Ureter (tissue), 1 donor: ENCODE data around the gene R3HCC1L. TPM values are rescaled to one million over a fixed set of nuclear protein-coding genes. Genes with fewer than 3 reads are reported as not detected.

Source experiments
- DNase-seq: peaks from one replicate; pipeline ENCODE4 v3.0.0-alpha.2; 2020; ENCODE audit warnings: low spot score
- total RNA-seq: library from RNA; stranded (reverse); gene quantifications from one replicate; pipeline ENCODE4 v1.2.4, GENCODE V29; 2023
- donor health status: DM: yes; HTN: yes; CAD: no.

Gene R3HCC1L
- total RNA-seq, 1 donor from 2014 or later: 21.0 TPM

DNA sequence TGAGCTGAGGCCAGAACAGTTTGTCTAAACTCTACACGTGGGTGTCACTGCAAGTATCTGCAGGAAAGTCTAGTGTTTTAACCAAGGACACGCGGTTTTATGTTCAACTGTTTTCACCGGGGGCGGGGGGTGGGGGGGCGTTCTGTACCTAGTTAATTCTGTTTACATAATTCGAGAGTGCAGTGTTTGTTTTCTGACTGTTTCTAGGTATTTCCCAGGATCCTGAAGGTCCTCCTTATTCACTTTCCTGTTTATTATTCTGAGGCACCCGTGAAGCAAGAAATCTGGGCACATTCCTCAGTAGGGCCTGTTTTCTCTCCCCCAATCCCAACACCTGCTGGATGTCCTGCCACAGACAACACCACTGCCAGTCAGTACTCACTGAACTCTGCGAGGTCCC, 125.9 kb downstream of the R3HCC1L start:
- no peak for DNase-seq

DNA sequence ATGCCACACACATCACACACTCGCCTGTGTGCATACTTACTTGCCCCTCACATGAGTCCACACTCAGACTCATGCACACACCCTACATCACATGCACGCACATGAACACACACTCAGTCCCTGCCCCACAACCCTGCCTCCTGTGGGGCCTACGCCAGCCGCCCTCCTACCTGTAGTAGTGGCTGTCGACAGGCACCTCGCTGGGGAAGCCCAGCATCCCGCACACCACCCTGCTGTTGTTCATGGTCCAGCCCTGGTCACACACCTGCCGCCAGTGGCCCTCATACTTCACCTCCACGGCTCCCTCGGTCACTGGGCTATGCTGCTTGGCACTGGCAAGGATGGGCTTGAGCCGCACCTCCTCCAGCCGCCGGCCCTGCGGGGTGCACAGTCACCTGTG, 126.3 kb downstream of the R3HCC1L start:
- no peak for DNase-seq

DNA sequence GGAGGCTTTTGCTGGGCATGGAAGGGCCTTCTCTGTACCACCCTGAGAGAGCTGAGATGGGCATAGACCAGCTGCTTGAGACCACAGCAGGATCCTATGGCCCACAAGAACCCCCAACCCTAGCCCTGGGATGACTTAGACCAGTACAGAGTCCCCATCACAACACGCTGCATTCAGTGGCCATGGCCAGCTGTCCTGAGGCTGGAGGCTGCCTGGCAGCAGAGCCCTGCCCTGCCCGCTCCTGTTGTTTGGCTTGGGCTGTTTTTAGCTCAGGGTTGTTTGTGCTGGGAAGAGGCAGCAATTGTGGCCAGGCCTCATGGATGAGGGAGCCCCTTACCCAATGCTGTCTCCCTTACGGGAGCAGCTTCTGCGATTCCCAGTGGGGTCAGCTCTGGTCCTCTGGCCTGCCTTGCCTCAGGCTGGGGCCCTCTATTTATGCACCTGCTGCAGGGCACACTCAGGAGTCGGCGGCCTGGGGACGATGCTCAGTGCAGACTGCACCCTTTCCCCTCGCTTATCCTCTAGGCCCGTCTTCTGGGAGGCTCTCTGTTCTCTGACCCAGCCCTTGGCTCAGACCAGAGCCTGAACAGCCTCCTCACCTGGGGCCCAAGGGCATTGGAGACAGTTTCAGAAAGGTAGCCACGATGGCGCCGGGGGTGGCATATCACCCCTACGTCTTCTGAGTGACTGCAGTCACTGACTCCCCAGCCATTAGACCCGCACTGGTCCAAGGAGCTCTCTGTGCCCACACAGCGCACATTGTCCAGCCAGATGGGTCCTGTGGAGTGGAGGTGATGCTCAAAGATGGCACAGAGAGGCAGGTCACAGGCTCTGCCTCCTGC, 127.2 kb downstream of the R3HCC1L start:
- no peak for DNase-seq

DNA sequence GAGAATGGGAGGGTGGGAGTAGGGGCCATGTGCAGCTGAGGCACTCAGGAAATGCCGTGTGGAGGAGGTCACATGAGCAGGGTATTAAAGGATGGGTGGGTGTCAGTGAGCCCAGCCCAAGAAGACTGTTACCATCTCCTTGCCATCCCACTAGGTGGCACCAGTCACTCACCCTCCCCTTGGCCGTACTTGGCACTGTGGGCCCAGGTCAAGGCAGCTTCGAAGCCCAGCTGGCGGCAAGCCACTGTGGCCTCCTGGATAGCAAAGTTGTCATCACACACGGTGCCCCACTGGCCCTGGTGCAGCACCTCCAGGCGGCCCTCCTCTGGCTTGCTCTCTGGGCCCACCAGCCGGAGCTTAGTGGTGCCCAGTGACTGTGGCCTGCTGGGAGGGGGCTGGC, 128.1 kb downstream of the R3HCC1L start:
- peak; percentile 44 for DNase-seq

DNA sequence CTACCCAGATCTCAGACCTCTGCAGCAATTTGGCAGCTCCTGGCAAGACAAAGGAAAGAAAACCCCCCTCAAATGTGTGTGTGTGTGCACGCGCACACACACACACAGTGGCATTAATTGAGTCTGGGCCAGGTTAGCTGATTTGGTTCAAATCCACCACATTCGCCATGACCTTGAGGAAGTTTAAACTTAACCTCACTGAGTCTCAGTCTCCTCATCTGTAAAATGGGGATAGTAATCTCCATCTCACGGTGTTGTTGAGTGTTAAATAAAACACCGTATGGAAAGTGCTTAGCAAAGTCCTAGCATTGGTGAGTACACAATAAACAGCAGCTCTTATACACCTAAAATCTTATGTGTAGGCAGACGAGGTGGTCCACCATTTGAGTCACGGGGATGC, 128.6 kb downstream of the R3HCC1L start:
- DNase-seq: no peak

DNA sequence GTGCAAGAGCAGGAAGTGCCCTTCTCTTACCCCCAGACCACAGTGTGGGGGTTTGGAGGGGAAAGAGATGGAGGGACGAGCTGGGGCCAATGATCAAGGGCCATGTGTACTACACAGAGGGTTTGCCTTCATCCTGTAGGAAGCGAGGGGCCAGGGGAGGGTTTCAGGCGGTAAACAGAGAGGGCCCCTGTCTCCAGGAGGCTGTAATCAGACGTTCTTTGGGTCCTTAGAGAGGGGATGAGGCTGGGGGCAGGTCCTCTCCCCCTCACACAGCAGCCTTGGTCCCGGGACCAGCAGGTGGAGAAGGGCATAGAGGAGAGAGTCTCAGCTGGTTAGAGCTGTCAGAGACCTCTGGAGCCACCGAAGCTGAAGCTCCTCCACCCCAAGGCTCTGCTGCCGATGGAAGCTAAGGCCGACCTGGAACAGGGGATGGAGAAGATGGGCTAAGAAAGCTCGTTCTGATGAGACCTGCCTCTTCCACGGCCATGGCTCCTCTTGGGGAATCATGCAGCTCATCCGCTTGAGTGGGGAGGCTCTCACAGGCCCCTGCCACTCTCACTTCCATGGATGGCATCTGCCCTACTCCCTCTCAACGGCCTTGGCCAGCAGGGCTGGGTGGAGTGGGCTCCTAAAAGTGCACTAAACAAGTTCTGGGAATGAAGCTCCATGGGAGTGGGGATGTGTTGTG, 130.1 kb downstream of the R3HCC1L start:
- no peak for DNase-seq

DNA sequence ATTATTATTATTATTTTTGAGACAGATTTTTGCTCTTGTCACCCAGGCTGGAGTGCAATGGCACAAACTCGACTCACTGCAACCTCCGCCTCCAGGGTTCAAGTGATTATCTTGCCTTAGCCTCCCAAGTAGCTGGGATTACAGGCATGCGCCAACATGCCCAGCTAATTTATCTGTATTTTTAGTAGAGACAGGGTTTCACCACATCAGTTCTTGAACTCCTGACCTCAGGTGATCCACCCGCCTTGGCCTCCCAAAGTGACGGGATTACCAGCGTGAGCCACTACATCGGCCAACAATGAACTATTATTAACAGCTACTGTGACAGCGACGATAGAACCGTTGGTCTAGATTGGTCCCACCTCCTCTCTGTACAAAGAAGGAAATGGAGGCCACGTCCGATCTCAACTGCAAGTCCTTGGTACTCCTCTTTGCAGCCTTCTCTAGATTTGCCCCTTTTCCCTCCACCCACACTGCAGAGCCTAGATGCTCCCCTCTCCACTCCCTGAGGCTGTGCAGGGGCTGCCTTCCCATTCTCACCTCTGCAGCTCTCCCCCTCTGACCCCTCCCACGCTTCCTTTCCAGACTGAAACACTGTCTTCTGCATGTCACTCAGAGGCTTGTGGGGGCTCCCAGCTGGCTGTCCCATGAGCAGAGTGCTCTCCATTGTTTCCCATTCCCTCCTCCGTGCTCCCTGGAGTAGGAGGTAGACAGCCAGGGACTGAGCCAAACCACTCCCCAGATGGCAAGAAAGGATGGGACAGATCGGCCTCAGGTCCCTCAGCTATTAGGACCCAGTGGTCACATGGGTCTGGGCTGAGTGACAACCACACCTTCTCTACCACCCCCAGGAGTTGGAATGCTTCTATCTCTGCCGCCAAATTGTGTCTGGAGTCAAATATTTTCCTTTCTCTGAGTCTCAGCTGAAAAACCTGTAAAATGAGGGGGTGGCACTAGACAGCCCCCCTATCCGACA, 131.2 kb downstream of the R3HCC1L start:
- no peak for DNase-seq

DNA sequence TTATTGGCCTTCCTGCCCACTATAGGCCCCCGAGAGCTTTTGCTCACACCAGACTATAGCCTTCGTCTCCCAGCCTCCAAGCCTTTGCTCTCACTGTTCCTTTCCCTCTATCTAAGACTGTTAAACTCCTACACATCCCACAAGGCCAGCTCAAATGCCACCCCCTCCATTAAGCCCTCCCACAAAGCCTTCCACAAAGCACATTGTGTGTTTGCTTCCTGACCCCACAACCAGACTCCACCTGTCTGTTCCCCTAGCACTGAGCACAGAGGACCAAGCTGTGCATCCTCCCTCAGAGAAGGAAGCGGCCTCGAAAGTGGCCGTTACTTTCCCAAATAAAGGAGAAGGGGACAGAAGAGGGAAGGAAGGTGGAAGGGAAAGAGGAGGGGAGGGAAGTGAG, 132.2 kb downstream of the R3HCC1L start:
- DNase-seq: no peak

DNA sequence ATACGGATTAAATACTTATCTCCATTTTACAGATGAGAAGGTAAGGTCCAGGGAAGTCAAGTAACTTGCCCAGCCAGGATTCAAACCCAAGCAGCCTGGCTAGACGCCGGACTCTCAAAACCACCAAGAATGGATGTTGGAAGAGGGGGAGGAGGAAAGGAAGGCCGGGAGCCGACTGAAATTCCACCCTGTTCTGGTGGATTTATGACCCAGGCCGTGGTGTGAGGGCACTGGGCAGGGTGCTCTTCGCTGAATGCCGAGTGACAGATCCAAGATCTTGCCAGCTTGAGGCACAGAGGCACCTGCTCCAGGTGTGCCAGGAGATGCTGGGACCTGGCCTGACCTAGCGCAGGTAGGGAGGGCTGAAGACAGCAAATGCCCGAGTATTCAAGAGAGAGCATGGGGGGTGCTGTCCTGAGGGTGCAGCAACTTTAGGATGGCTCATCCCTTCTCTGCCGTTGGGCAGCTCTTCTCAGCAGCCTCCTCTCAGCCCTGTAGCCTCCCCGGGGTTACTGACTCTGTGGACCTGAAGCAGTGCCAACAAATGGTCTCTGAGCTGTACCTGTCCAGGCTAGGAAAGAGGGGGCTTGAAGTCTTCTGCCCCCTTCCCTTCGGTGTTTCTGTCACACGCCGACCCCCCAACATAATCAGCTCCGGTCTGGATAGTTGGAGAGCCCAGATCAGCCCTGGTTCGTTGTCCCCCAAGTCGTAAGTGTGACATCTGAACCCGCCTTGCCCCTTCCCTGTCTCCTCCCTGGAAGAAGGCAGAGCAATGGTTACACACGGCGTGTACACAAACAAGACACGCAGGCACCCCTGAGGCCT, 132.8 kb downstream of the R3HCC1L start:
- no peak for DNase-seq

DNA sequence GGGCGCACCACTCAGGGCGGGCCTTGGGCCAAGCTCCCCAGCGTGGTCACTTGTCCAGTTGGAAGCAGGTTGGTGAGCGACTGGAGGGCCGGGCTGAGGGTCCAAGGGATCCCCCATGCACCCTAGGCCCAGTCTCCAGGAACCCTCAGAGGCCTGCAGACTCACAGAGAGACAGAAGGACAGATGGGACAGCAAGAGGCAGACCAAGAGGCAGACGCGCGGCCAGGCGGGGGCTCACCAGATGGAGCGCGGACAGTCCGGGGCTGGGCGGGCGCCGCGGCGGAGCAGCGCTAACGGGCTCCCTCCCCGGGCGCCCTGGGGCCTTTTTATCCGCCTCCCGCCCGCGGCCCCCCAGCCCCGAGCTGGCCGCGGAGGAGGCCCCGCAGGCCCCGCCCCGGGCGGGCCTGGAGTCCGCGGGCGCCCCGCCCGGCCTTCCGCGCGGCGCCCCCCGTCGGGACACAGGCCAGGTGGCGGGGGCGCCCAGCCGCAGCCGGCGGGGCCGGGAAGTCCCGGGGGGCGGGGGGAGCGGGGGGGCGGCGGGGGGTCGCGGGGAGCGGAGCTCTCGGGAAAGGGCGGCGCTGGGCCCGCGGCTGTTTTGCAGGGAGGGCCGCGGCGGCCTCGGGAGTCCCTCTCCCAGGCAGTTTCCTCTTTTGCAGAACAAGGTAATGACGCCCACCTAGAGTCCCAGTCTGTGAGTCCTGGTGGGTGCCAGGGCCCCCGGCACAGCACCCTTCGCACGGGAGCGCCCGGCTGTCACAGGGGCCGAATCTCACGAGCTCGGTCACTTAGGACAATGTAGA, 133.6 kb downstream of the R3HCC1L start, which contains the start of gene LOXL4:
LOXL4 (minus strand) TSS at position 301 of the 800 bp plus-strand sequence. CDS start 5,175 bp downstream, outside the sequence.
- no peak for DNase-seq

DNA sequence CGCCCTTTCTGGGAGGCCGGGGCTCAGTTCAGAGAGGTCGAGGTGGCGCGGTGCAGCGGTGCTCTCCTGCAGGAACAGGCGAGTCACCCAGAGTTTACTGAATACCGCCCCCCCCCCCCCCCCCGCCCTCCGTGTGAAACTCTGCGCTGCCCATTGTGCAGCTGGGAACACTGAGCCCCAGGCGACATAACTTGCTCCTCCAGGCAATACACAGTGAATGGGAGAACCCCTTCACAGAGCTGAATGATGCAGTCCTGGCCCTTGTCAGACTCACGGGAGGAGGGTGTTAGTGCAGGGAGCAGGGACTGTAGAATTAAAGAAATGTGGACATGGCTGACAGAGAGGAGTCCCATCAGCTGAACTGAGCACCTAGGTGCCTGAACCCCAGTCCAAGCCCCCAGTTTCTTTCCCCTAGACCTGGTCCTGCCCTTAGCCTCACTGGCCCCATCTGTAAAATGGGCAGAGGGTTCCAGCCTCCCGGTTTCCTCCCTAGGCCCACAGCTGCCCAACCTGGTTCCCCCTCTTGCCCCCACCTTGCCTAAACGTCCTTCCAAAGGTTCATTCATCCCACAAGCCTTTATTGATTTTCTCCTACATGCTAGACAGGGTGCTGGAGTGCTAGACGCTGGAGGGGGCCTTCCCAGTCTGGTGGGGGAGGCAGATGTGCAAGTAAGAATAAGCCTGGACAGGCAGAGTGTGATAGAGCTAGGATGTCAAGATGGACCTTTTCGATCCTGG, 134.4 kb downstream of the R3HCC1L start:
- no peak for DNase-seq

DNA sequence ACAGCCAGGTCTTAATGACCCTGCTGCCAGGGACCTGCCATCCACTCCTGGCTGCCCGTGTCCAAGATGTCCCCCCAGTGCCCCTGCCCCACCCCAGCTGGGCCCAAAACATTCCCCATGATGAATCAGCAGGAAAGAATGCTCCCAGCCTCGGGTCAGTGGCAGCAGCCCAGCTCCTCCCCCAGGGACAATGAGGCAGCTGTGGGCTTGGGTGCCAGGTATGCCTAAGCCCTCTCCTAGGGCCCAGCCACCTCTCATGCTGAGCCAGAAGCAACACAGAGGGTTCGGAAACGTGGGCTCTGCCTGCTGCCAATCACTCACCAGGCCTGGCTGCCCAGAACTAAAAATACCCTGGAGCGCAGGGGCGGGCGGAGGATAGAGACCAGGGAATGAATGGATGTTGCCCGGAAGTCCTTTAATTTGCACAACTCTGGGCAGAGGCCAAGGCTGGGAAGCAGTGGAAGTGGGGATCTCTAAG, 135.0 kb downstream of the R3HCC1L start:
- DNase-seq: peak; percentile 84

DNA sequence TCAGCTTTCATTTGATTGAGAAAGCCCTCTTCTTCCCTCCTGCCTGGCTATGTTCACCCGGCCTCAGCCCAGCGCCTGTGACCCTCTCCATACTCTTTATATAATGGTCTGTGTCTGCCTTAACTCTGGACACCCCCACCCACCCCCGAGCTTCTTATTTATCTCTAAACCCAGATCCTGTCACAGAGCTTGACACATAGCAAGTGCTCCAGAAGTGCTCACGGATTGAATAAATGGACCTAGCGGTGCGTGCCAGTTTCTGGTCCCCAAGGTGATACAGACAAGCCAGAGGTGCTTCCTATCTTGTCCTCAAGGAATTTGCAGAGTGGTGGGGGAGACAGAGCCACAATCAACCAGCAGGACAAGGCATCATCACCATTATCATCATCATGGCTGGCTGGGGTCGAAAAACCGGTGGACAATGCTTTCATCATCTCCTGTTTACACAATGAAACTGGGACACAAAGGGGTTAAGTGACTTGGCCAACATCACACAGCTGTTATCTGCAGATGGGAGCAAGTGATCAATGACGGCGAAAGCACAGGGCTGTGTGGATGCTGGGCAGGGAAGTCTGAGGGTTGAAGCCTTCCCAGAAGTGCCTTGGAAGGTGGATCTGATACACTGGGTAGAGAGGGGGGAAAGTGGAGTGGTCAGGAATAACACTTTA, 135.8 kb downstream of the R3HCC1L start:
- no peak for DNase-seq

DNA sequence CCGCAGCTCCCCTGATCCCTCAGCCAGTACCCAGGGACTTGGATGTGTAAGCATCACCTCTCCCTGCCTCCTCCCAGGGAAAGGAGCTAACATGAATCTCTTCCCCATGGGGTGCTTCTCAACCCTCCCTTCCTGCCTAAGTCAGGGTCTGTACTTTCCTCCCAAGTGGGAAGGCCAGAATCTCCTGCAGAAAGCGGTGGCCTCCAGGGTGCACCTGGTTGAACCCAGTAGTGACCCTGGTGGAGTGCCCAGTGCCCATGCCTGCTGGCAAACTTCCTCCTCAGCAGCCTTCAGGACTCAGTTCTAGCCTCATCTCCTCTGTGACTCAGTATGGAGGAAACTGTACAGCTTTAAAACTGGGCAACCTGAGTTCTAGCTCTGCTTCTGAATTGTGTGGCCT, 136.3 kb downstream of the R3HCC1L start:
- no peak for DNase-seq

DNA sequence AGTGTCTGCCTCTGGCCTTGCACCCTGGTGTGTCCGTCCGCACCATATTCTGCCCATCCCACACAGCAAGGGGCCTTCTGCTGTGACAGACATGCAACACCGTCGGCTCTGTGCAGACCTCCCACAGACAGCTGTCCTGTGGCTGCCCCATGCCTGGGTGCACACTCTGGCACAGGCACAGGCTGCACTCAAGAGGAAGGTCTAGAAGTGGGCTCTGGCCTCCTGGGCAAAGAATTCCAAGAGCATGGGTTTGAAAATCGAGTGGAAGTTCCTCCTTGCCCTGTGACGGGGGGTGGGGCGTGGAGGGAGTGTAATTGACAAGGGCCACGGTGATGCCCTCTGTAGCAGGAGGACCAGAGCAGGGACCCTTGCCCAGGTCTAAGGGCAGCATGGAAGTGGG, 137.8 kb downstream of the R3HCC1L start:
- no peak for DNase-seq

DNA sequence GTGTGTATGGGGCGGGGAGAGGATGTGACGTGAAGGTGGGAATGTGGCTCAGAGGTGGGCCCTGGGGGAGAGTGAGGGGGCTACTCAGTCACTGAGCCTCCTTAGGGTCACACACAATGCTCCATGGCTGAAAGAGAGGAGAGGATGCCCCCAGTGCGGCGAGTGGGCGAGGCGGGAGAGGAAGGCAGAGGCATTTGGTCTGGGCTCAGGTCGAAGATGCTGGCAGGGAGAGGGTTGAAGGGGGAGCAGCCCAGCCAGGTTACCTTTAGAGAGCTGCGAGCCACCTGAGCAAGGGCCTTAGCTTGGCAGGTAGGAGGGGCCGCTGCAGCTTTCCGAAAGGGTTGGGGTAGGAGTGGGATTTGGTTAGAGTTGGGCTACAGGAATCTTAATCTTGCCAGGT, 138.2 kb downstream of the R3HCC1L start:
- DNase-seq: no peak

DNA sequence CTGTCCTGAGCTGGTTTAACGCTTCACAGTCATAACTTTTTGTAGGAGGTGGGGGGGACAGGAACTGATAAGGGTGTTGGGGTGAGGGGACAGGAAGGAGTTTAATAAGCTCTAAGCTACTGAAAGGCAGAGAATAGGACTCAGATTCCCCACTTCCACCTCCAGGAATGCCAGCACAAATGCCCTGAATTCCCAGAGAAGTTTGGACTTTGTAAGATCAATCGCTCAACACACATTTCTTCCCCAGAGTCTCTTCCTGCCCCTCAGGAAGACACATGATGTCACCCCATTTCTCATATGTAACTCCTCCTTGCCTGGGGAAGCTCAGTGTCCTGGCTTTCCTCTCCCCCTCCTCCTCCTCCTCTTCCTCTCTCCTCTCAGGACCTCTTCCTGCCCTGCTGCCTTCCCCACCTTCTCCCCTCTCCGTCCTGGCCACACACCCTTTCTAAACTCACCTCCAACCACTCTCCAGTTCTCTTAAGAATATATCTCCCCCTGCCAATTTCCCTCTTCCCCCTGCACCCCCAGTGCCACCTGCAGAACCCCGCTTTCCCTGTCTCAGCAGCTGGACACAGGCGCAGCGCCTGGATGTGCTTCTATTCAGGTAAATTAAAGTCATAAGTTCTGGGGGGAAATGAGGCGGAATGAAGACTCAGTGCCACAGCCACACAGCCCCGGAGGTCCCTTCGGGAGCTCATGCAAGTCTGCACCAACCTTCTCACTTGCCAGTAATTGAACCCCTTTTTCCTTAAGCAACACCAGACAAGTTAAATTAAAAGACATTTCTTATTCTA, 138.8 kb downstream of the R3HCC1L start:
- no peak for DNase-seq

DNA sequence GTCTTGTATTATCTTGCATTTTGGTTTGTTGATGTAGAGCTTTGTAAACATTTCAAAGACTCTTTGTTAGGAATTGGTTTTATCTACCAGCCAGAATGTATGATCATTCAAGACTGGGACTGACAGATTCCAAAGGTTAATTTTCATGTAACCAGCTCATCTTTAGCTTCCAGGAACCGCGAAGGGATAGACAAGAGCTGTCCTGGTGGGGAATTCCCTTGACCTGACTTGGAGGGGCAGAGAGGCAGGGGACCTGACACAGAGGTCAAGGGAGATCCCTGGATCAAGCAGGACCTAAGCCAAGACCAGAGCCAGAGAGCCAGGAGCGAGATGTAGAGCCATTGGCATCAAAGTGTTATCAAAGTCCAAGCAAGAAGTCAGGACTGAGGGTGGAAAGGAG, 140.1 kb downstream of the R3HCC1L start:
- DNase-seq: no peak
